Measurements from ENCODE around the gene TFR2.

GRCh38 chr7:100578246-100579183 is 62.8 kb downstream of the TFR2 start:
- TF ChIP-seq GATA3 (IDR thresholded peaks at IDR 0.05; ENCODE audit: low read depth, low read length) (no peak), GATA2 (IDR thresholded peaks at IDR 0.05; ENCODE audit: low read depth, low read length) (no peak)
